GM19468 (cell line): ENCODE measurements around the gene KIDINS220.

Experiments
- ATAC-seq: cut with Tn5 transposase; IDR thresholded peaks from one replicate; pipeline ENCODE4 v1.9.1; 2021; ENCODE audit warnings: mild to moderate bottlenecking, moderate library complexity, moderate number of reproducible peaks; ENCODE audit not compliant: unreplicated experiment; ENCODE audit errors: extremely low read depth

The KIDINS220 gene

GRCh38 chr2:8836971-8837794, at the start of gene KIDINS220:
TSS of gene KIDINS220 (minus strand) at chr2:8837613. CDS start at chr2:8827093, 10,520 bp downstream.
- ATAC-seq = peak; percentile 49

- no peak for ATAC-seq
Observed at GRCh38 chr2:8886876-8887275, 49.5 kb upstream of the KIDINS220 start.

- ATAC-seq = no peak
Observed at GRCh38 chr2:8886202-8886518, 48.7 kb upstream of the KIDINS220 start.

- ATAC-seq = no peak
Observed at GRCh38 chr2:8885449-8886201, 48.2 kb upstream of the KIDINS220 start.

- ATAC-seq = no peak
Observed at GRCh38 chr2:8884812-8885211, 47.4 kb upstream of the KIDINS220 start.

- ATAC-seq = no peak
Observed at GRCh38 chr2:8882094-8882493, 44.7 kb upstream of the KIDINS220 start.

GRCh38 chr2:8877894-8878293, 40.5 kb upstream of the KIDINS220 start:
- no peak for ATAC-seq

- ATAC-seq = no peak
Observed at GRCh38 chr2:8877332-8877731, 39.9 kb upstream of the KIDINS220 start.

GRCh38 chr2:8876628-8877027, 39.2 kb upstream of the KIDINS220 start:
- ATAC-seq = no peak

- ATAC-seq = peak; percentile 35
Observed at GRCh38 chr2:8872821-8873432, 35.5 kb upstream of the KIDINS220 start.

- no peak for ATAC-seq
Observed at GRCh38 chr2:8870441-8870840, 33.0 kb upstream of the KIDINS220 start.

GRCh38 chr2:8867363-8867762, 29.9 kb upstream of the KIDINS220 start:
- ATAC-seq = no peak

- no peak for ATAC-seq
Observed at GRCh38 chr2:8863331-8863953, 26.0 kb upstream of the KIDINS220 start.

GRCh38 chr2:8862230-8862629, 24.8 kb upstream of the KIDINS220 start:
- ATAC-seq = no peak

- no peak for ATAC-seq
Observed at GRCh38 chr2:8861797-8862196, 24.4 kb upstream of the KIDINS220 start.

GRCh38 chr2:8860239-8860638, 22.8 kb upstream of the KIDINS220 start:
- no peak for ATAC-seq

GRCh38 chr2:8858910-8859309, 21.5 kb upstream of the KIDINS220 start:
- ATAC-seq = no peak

- ATAC-seq = no peak
Observed at GRCh38 chr2:8858264-8858663, 20.9 kb upstream of the KIDINS220 start.

GRCh38 chr2:8857709-8858108, 20.3 kb upstream of the KIDINS220 start:
- ATAC-seq = no peak

- ATAC-seq = no peak
Observed at GRCh38 chr2:8856176-8856575, 18.8 kb upstream of the KIDINS220 start.

GRCh38 chr2:8855010-8855409, 17.6 kb upstream of the KIDINS220 start:
- no peak for ATAC-seq
